GM18858 (cell line): ENCODE measurements around the gene EXOSC7.
A peak's percentile ranks its signal among the peaks of the same experiment; 100 is the strongest.

Experiments
- ATAC-seq: cut with Tn5 transposase; IDR thresholded peaks from one replicate; pipeline ENCODE4 v1.9.1; 2021; ENCODE audit not compliant: unreplicated experiment

Gene EXOSC7

GRCh38 chr3:45021524-45022297 lies 45.7 kb downstream of the EXOSC7 start:
- no peak for ATAC-seq

GRCh38 chr3:45023675-45024074 lies 47.6 kb downstream of the EXOSC7 start:
- ATAC-seq, result no peak

- ATAC-seq, result no peak
These were observed 48.7 kb downstream of the EXOSC7 start for GRCh38 chr3:45024542-45025255.

GRCh38 chr3:45026038-45026437 lies 50.0 kb downstream of the EXOSC7 start, which contains the start of gene CLEC3B:
Gene CLEC3B (plus strand): TSS chr3:45026303. CDS start chr3:45026363, 60 bp downstream.
- no peak for ATAC-seq

- ATAC-seq, result no peak
These were observed 50.9 kb downstream of the EXOSC7 start for GRCh38 chr3:45026957-45027356.

GRCh38 chr3:45027441-45027840 lies 51.4 kb downstream of the EXOSC7 start:
- no peak for ATAC-seq

GRCh38 chr3:45029216-45029615 lies 53.2 kb downstream of the EXOSC7 start:
- ATAC-seq, result no peak

- ATAC-seq, result no peak
These were observed 53.6 kb downstream of the EXOSC7 start for GRCh38 chr3:45029661-45030060.

- ATAC-seq, result no peak
These were observed 55.5 kb downstream of the EXOSC7 start for GRCh38 chr3:45031531-45031930.

- no peak for ATAC-seq
These were observed 56.1 kb downstream of the EXOSC7 start for GRCh38 chr3:45032113-45032512.

- no peak for ATAC-seq
These were observed 57.7 kb downstream of the EXOSC7 start for GRCh38 chr3:45033791-45034190.

- ATAC-seq, result no peak
These were observed 58.7 kb downstream of the EXOSC7 start for GRCh38 chr3:45034612-45035252.

- ATAC-seq, result no peak
These were observed 59.6 kb downstream of the EXOSC7 start for GRCh38 chr3:45035441-45036301.

- ATAC-seq, result peak; percentile 48
These were observed 61.8 kb downstream of the EXOSC7 start for GRCh38 chr3:45037720-45038455.

- no peak for ATAC-seq
These were observed 65.6 kb downstream of the EXOSC7 start for GRCh38 chr3:45041666-45042065.

GRCh38 chr3:45042162-45042561 lies 66.1 kb downstream of the EXOSC7 start:
- no peak for ATAC-seq

- ATAC-seq, result no peak
These were observed 67.8 kb downstream of the EXOSC7 start for GRCh38 chr3:45043728-45044299.

GRCh38 chr3:45048244-45048643 lies 72.2 kb downstream of the EXOSC7 start:
- ATAC-seq, result no peak

- no peak for ATAC-seq
These were observed 73.8 kb downstream of the EXOSC7 start for GRCh38 chr3:45049807-45050206.

- no peak for ATAC-seq
These were observed 75.6 kb downstream of the EXOSC7 start for GRCh38 chr3:45051685-45052084.
